Astrocyte of the cerebellum (primary cell): ENCODE data around the gene ITGAL.

Experiments used
- DNase-seq: peaks from one replicate; pipeline ENCODE4 v3.0.0-alpha.2; 2011; ENCODE audit warnings: low read depth
- H3K4me3 ChIP-seq: 2 replicates; pipeline ENCODE4 v1.5.1; 2011; ENCODE audit warnings: mild to moderate bottlenecking, low read depth, low read length, moderate library complexity
- CTCF ChIP-seq: IDR thresholded peaks from 2 replicates; pipeline ENCODE4 v1.5.1; 2012; ENCODE audit warnings: low read length, low read depth, moderate library complexity, mild to moderate bottlenecking; ENCODE audit errors: missing control alignments
- in situ Hi-C: cut with HindIII; loops from 2 replicates; pipeline ENCODE4 v1.10.0; 2017; ENCODE audit warnings: low sequenced_read_pairs

ITGAL gene

GRCh38 chr16:30526137-30526822 lies 53.7 kb downstream of the ITGAL start, which contains the start of gene ZNF768:
Gene ZNF768, minus strand, starts transcription at chr16:30526566. Its CDS starts 153 bp downstream, at chr16:30526413.
- no peak for DNase-seq
- in situ Hi-C loops, result no loop called here
- TF ChIP-seq CTCF, result no peak
- H3K4me3 ChIP-seq, result peak within 1 kb of the TSS; percentile 81

- in situ Hi-C loops, result no loop called here
- TF ChIP-seq CTCF, result peak; percentile 31
- peak; percentile 87 for DNase-seq
- H3K4me3 ChIP-seq, result peak overlapping the region; percentile 81
Measured at GRCh38 chr16:30526823-30527634, 54.5 kb downstream of the ITGAL start.

- in situ Hi-C loops, result no loop called here
- H3K4me3 ChIP-seq, result peak overlapping the region; percentile 81
- TF ChIP-seq CTCF, result no peak
- DNase-seq, result no peak
Measured at GRCh38 chr16:30527635-30528178, 55.2 kb downstream of the ITGAL start.

- no peak for TF ChIP-seq CTCF
- in situ Hi-C loops, result no loop called here
- no peak overlapping the region for H3K4me3 ChIP-seq
- DNase-seq, result no peak
Measured at GRCh38 chr16:30528799-30529457, 56.4 kb downstream of the ITGAL start.

GRCh38 chr16:30530163-30531037 lies 57.9 kb downstream of the ITGAL start:
- no peak overlapping the region for H3K4me3 ChIP-seq
- in situ Hi-C loops, result no loop called here
- DNase-seq, result no peak
- TF ChIP-seq CTCF, result no peak
